OCI-LY1 (cell line): ENCODE data around the gene LRRC9.
"Not testable (repeated sequence)": the region's sequence is repeated elsewhere in the genome, so short reads cannot be mapped to it uniquely, and the experiment has no call there.

ENCODE experiments used
- H2AFZ ChIP-seq: fragments of 200-600 bp; sonication (generic), shearing (Covaris generic); 2 replicates; pipeline ENCODE4 v1.6.0; 2014; ENCODE audit warnings: antibody characterized with exemption, mild to moderate bottlenecking, low read length
- H3F3A ChIP-seq: fragments of 200-600 bp; sonication (generic), shearing (Covaris generic); 2 replicates; pipeline ENCODE4 v1.6.0; 2014; ENCODE audit warnings: mild to moderate bottlenecking, antibody characterized with exemption, low read length, moderate library complexity; ENCODE audit not compliant: insufficient read depth
- H3K27ac ChIP-seq: fragments of 200-600 bp; sonication (generic); 2 replicates; pipeline ENCODE4 v1.5.1; 2014; ENCODE audit warnings: low read length, mixed run types, mild to moderate bottlenecking, low read depth; ENCODE audit not compliant: poor library complexity, severe bottlenecking
- H3K27me3 ChIP-seq: fragments of 200-600 bp; sonication (generic); 2 replicates; pipeline ENCODE4 v1.6.0; 2014; ENCODE audit warnings: antibody characterized with exemption, mild to moderate bottlenecking, low read length, moderate library complexity; ENCODE audit not compliant: insufficient read depth
- H3K36me3 ChIP-seq: fragments of 200-600 bp; sonication (generic); 2 replicates; pipeline ENCODE4 v1.6.1; 2014; ENCODE audit warnings: mild to moderate bottlenecking, antibody characterized with exemption, low read length, moderate library complexity, mixed read lengths; ENCODE audit not compliant: insufficient read depth
- H3K4me1 ChIP-seq: fragments of 200-600 bp; sonication (generic); 2 replicates; pipeline ENCODE4 v1.5.1; 2014; ENCODE audit warnings: mild to moderate bottlenecking, low read length, moderate library complexity; ENCODE audit not compliant: insufficient read depth, severe bottlenecking
- H3K4me2 ChIP-seq: fragments of 200-600 bp; sonication (generic), shearing (Covaris generic); 2 replicates; pipeline ENCODE4 v1.6.1; 2014; ENCODE audit warnings: low read length
- H3K4me3 ChIP-seq: fragments of 200-600 bp; sonication (generic); 2 replicates; pipeline ENCODE4 v1.5.1; 2014; ENCODE audit warnings: low read length, low read depth, mild to moderate bottlenecking, mixed read lengths; ENCODE audit not compliant: poor library complexity, severe bottlenecking
- H3K79me2 ChIP-seq: fragments of 200-600 bp; shearing (Covaris generic); 2 replicates; pipeline ENCODE4 v1.6.1; 2016; ENCODE audit warnings: mixed run types, low read length, mixed read lengths; ENCODE audit not compliant: insufficient read depth
- H3K9ac ChIP-seq: fragments of 200-600 bp; sonication (generic), shearing (Covaris generic); 2 replicates; pipeline ENCODE4 v1.6.1; 2014; ENCODE audit warnings: mild to moderate bottlenecking, low read length, mixed read lengths
- H3K9me2 ChIP-seq: fragments of 200-600 bp; sonication (generic), shearing (Covaris generic); 2 replicates; pipeline ENCODE4 v1.6.1; 2014; ENCODE audit warnings: low read depth, mild to moderate bottlenecking, low read length, mixed read lengths
- H3K9me3 ChIP-seq: fragments of 200-600 bp; shearing (Covaris generic); 2 replicates; pipeline ENCODE4 v1.6.1; 2014; ENCODE audit warnings: low read length, mixed read lengths
- H4K20me1 ChIP-seq: fragments of 200-600 bp; sonication (generic), shearing (Covaris generic); 2 replicates; pipeline ENCODE4 v1.6.0; 2016; ENCODE audit warnings: mild to moderate bottlenecking, low read length; ENCODE audit not compliant: insufficient read depth
- CTCF ChIP-seq: fragments of 200-600 bp; sonication (generic), shearing (Covaris generic); IDR thresholded peaks from 2 replicates; pipeline ENCODE4 v1.5.1; 2017; ENCODE audit warnings: mild to moderate bottlenecking, antibody characterized with exemption, low read length, moderate library complexity, mixed read lengths
- EZH2 ChIP-seq: fragments of 200-600 bp; sonication (generic), shearing (Covaris generic); IDR thresholded peaks from 2 replicates; pipeline ENCODE4 v1.8.0; 2017; ENCODE audit warnings: borderline replicate concordance, mixed run types, mild to moderate bottlenecking, antibody characterized with exemption, low read length, moderate library complexity, mixed read lengths

The LRRC9 gene

GRCh38 chr14:59939828-59940227 lies 19.9 kb downstream of the LRRC9 start:
- no peaks in the 10 kb centered on the region for H3K9me2 ChIP-seq
- no peak overlapping the region for H2AFZ ChIP-seq
- H4K20me1 ChIP-seq = no peaks in the 10 kb centered on the region
- H3K4me2 ChIP-seq = no peak overlapping the region
- peaks cover 12% of the 10 kb centered on the region for H3K4me1 ChIP-seq
- H3K36me3 ChIP-seq = no peaks in the 10 kb centered on the region
- H3K9ac ChIP-seq = no peak overlapping the region
- no peak for TF ChIP-seq CTCF
- no peak for TF ChIP-seq EZH2
- no peak overlapping the region for H3K27ac ChIP-seq
- no peaks in the 10 kb centered on the region for H3F3A ChIP-seq
- no peak overlapping the region for H3K4me3 ChIP-seq
- H3K9me3 ChIP-seq = no peaks in the 10 kb centered on the region
- H3K79me2 ChIP-seq = no peaks in the 10 kb centered on the region
- H3K27me3 ChIP-seq = no peaks in the 10 kb centered on the region

- H3K4me2 ChIP-seq, H3K9ac ChIP-seq, H3K36me3 ChIP-seq, H3K27me3 ChIP-seq, H3K4me3 ChIP-seq, H4K20me1 ChIP-seq, H3F3A ChIP-seq, H2AFZ ChIP-seq, H3K9me2 ChIP-seq, H3K9me3 ChIP-seq, H3K79me2 ChIP-seq: not testable (repeated sequence)
- Histone ChIP-seq H3K27ac (peak overlapping the region; percentile 38), H3K4me1 (peaks cover 12% of the 10 kb centered on the region)
Measured at GRCh38 chr14:59942296-59942862, 22.4 kb downstream of the LRRC9 start.

- Histone ChIP-seq H3F3A (no peaks in the 10 kb centered on the region), H3K4me1 (peaks cover 12% of the 10 kb centered on the region), H4K20me1 (no peaks in the 10 kb centered on the region), H3K27me3 (no peaks in the 10 kb centered on the region), H3K9ac (no peak overlapping the region), H3K36me3 (no peaks in the 10 kb centered on the region), H3K4me3 (no peak overlapping the region), H3K9me3 (no peaks in the 10 kb centered on the region), H3K79me2 (no peaks in the 10 kb centered on the region), H3K9me2 (no peaks in the 10 kb centered on the region), H3K4me2 (no peak overlapping the region), H2AFZ (no peak overlapping the region), H3K27ac (no peak overlapping the region)
- no peak for TF ChIP-seq EZH2
- peak; percentile 7; the same call in 1 of the 2 replicates for TF ChIP-seq CTCF
Measured at GRCh38 chr14:59944909-59945308, 25.0 kb downstream of the LRRC9 start.

- H3K9ac ChIP-seq, H3K9me3 ChIP-seq, H3F3A ChIP-seq, H2AFZ ChIP-seq, H3K79me2 ChIP-seq, H3K4me2 ChIP-seq, H4K20me1 ChIP-seq, H3K4me3 ChIP-seq, H3K4me1 ChIP-seq, H3K27ac ChIP-seq, H3K9me2 ChIP-seq, H3K36me3 ChIP-seq, H3K27me3 ChIP-seq: not testable (repeated sequence)
Measured at GRCh38 chr14:59952141-59952540, 32.2 kb downstream of the LRRC9 start.

GRCh38 chr14:59957890-59958289 lies 37.9 kb downstream of the LRRC9 start:
- H3K9me2 ChIP-seq, H3K4me1 ChIP-seq, H3K27ac ChIP-seq, H3K9ac ChIP-seq, H3F3A ChIP-seq, H3K79me2 ChIP-seq, H3K27me3 ChIP-seq, H3K4me2 ChIP-seq, H3K36me3 ChIP-seq, H4K20me1 ChIP-seq, H3K9me3 ChIP-seq, H2AFZ ChIP-seq, H3K4me3 ChIP-seq: not testable (repeated sequence)
